Stomach (tissue), 4 donors: ENCODE data around the gene BBS5.

Experiments used
- CTCF ChIP-seq, 7 experiments: fragments of 450-650 bp in 4 of 7; fragments of 200-600 bp in 3 of 7; sonication (generic) in 3 of 7; IDR thresholded peaks; one replicate each; pipeline ENCODE4 v1.5.1; 2016 to 2019; ENCODE audit warnings: antibody characterized with exemption in 7 of 7, control low read depth in 2 of 7, mild to moderate bottlenecking in 1 of 7
- EP300 ChIP-seq: sonication (generic); formaldehyde crosslinking; IDR thresholded peaks from one replicate; pipeline ENCODE4 v1.6.1; 2017; ENCODE audit warnings: antibody characterized with exemption
- POLR2A ChIP-seq, 4 donors: fragments of 450-650 bp; IDR thresholded peaks; one replicate each; pipeline ENCODE4 v1.6.1; 2016; ENCODE audit warnings: antibody characterized with exemption in 4 of 4, control low read depth in 2 of 4, mild to moderate bottlenecking in 1 of 4, moderate library complexity in 1 of 4
- POLR2AphosphoS5 ChIP-seq, 3 donors: sonication (generic); formaldehyde crosslinking; IDR thresholded peaks; one replicate each; pipeline ENCODE4 v1.6.1; 2016; ENCODE audit warnings: antibody characterized with exemption in 3 of 3

- TF ChIP-seq CTCF (IDR thresholded peaks at IDR 0.05), result no peak
- no peak for TF ChIP-seq EP300
- no peak for TF ChIP-seq POLR2A (IDR thresholded peaks at IDR 0.05)
- TF ChIP-seq POLR2AphosphoS5 (IDR thresholded peaks at IDR 0.05), result no peak
Measured at GRCh38 chr2:169491378-169491777, 12.1 kb downstream of the BBS5 start.
